ENCODE results near the gene CD209. TPM values are rescaled to one million over a fixed set of nuclear protein-coding genes. Genes with fewer than 3 reads are reported as not detected.

The CD209 gene
- total RNA-seq, 1 donor from 2014 or later = under 0.01 TPM

- DNase-seq (ENCODE audit: low read depth in 2 of 2) = no peak
Measured at GRCh38 chr19:7706188-7706954, 41.0 kb downstream of the CD209 start.

- DNase-seq (ENCODE audit: low read depth in 2 of 2) = no peak
Measured at GRCh38 chr19:7705387-7706187, 41.7 kb downstream of the CD209 start.

GRCh38 chr19:7704280-7705060, 42.9 kb downstream of the CD209 start:
- DNase-seq (ENCODE audit: low read depth in 2 of 2) = no peak

GRCh38 chr19:7703332-7703731, 44.0 kb downstream of the CD209 start:
- no peak for DNase-seq (ENCODE audit: low read depth in 2 of 2)

- no peak for DNase-seq (ENCODE audit: low read depth in 2 of 2)
Measured at GRCh38 chr19:7701654-7702457, 45.5 kb downstream of the CD209 start, which contains the start of gene FCER2. TSS of gene FCER2 (minus strand) at chr19:7702131. CDS start at chr19:7699760, 2,371 bp downstream.

- no peak for DNase-seq (ENCODE audit: low read depth in 2 of 2)
Measured at GRCh38 chr19:7701049-7701653, 46.2 kb downstream of the CD209 start.

- no peak for DNase-seq (ENCODE audit: low read depth in 2 of 2)
Measured at GRCh38 chr19:7699417-7700401, 47.6 kb downstream of the CD209 start.

GRCh38 chr19:7699003-7699402, 48.3 kb downstream of the CD209 start:
- no peak for DNase-seq (ENCODE audit: low read depth in 2 of 2)

GRCh38 chr19:7698583-7698982, 48.8 kb downstream of the CD209 start:
- no peak for DNase-seq (ENCODE audit: low read depth in 2 of 2)

- no peak for DNase-seq (ENCODE audit: low read depth in 2 of 2)
Measured at GRCh38 chr19:7697721-7698287, 49.5 kb downstream of the CD209 start.

GRCh38 chr19:7694499-7694898, 52.8 kb downstream of the CD209 start:
- DNase-seq (ENCODE audit: low read depth in 2 of 2) = no peak

GRCh38 chr19:7692417-7693088, 54.8 kb downstream of the CD209 start:
- DNase-seq (ENCODE audit: low read depth in 2 of 2) = no peak

GRCh38 chr19:7691497-7691896, 55.8 kb downstream of the CD209 start:
- DNase-seq (ENCODE audit: low read depth in 2 of 2) = no peak

GRCh38 chr19:7690779-7691258, 56.5 kb downstream of the CD209 start:
- no peak for DNase-seq (ENCODE audit: low read depth in 2 of 2)
